Fibroblast of skin of left quadriceps (primary cell): ENCODE measurements around the gene AQP6.
A peak's percentile ranks its signal among the peaks of the same experiment; 100 is the strongest.

ENCODE experiments used
- DNase-seq, 2 experiments: peaks; one replicate each; pipeline ENCODE4 v3.0.0-alpha.2; 2013; ENCODE audit warnings: low read depth in 2 of 2

AQP6 gene

GRCh38 chr12:49942921-49943624, 29.7 kb upstream of the AQP6 start:
- DNase-seq, result no peak

DNA sequence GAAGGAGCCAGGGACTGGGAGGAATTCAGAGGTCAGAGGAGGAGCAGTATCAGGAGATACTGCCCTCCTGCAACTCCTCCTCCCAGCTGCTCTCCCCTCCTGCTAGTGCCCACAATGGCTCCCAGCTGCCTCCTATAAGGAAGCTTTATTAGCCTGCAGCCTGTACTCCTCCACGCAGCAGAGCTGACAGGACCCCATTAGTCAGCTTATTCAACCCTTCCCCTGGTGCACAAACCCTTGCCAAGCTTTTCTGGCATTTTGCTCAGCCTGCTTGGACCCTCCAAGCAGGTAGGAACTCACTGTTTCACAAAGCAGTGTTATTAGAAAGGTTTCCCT, 29.2 kb upstream of the AQP6 start:
- no peak for DNase-seq

GRCh38 chr12:49944046-49944445, 28.7 kb upstream of the AQP6 start:
- DNase-seq, result no peak

- no peak for DNase-seq
Observed at GRCh38 chr12:49944718-49945117, 28.0 kb upstream of the AQP6 start.

- peak; percentile 43 to 45 for DNase-seq
Observed at GRCh38 chr12:49945394-49946080, 27.2 kb upstream of the AQP6 start.

- DNase-seq, result no peak
Observed at GRCh38 chr12:49946086-49946485, 26.7 kb upstream of the AQP6 start.

- DNase-seq, result no peak
Observed at GRCh38 chr12:49946497-49946896, 26.2 kb upstream of the AQP6 start.

GRCh38 chr12:49947593-49948226, 25.0 kb upstream of the AQP6 start:
- no peak for DNase-seq

DNA sequence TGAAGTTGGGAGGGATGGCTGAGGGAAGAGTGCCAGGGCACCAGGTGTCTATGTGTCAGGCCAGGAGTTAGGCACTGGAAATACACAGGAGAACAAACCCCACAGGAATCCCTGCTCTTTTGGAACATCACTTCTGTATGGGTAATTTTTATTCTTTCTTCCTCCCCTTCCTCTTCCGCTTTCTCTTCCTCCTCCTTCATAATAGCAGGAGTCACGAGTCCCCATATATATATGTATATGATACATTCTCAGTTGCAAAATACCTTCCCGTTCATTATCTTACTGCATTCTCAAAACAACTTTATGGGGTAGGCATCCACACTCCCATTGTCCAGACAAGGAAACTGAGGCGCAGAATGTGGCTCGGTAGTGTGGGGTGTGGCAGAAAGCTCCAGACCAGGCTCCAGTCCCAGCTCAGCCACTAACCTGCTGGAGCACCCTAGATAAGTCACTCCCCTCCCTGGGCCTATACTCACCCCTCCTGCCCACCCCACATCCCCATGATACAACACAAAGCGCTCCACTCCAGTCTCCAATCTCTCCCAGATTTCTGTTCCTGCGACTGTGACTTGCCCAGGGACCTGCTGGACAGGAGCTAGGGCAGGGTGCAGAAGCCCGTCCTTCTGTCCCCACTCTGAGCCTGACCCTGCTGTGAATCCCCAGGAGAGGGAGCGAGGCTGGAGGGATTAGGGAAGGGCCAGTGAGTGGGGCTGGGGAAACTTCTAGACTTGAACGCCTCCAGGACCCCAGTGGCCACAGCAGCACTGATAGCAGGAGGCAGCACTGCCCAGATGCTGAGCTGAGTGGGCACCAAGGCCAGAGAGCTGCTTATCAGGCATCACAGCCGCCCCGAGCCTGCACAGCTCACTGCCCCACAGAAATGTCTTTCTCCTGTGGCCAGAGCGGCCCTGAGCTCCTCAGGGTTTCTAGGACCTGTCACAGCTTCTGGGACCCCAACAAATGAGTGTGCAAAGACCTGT, 23.6 kb upstream of the AQP6 start:
- no peak for DNase-seq

- DNase-seq, result no peak
Observed at GRCh38 chr12:49949866-49950265, 22.9 kb upstream of the AQP6 start.

GRCh38 chr12:49950273-49951251, 22.2 kb upstream of the AQP6 start, which contains the start of gene AQP2:
Gene AQP2 (plus strand): TSS chr12:49950737. CDS start chr12:49950831, 94 bp downstream.
- DNase-seq, result no peak

DNA sequence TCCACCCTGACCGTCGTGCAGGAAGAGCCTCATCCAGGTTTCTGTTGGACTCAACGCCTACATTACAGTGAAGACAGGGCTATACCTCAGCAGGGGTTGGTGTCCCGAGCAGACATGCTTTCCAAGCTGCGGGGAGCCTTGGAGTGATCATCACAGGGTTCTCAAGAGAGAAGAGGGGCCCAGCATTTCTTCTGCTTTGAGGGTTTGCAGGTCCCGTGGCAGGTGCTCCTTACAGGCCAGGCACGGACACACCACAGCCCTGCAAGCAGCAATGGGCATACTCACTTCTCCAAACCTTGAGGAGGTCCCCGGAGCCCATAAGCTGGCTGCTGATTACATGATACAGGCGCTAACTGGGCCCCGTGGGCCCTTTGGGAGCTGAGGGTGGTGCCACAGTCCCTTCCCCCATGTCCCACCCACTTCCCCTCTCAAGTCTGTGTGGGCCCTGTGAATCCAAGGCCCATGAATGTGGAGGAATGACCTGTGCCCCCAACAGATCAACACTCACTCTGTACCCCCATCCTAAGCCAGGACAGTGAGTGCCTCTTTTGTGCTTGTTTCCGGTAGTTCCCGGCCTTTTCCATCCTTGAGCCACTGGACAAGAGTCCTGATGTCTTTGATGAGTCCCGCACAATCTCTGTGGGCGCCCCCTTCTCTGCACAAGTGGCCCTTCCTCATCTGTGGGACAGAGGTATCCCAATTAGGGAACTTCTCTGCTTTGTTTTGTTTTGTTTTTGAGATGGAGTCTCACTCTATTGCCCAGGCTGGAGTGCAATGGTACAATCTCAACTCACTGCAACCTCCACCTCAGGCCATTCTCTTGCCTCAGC, 21.1 kb upstream of the AQP6 start:
- no peak for DNase-seq

- DNase-seq, result no peak
Observed at GRCh38 chr12:49952391-49953055, 20.2 kb upstream of the AQP6 start.

GRCh38 chr12:49953151-49953550, 19.6 kb upstream of the AQP6 start:
- no peak for DNase-seq

- no peak for DNase-seq
Observed at GRCh38 chr12:49953961-49954846, 18.5 kb upstream of the AQP6 start.

DNA sequence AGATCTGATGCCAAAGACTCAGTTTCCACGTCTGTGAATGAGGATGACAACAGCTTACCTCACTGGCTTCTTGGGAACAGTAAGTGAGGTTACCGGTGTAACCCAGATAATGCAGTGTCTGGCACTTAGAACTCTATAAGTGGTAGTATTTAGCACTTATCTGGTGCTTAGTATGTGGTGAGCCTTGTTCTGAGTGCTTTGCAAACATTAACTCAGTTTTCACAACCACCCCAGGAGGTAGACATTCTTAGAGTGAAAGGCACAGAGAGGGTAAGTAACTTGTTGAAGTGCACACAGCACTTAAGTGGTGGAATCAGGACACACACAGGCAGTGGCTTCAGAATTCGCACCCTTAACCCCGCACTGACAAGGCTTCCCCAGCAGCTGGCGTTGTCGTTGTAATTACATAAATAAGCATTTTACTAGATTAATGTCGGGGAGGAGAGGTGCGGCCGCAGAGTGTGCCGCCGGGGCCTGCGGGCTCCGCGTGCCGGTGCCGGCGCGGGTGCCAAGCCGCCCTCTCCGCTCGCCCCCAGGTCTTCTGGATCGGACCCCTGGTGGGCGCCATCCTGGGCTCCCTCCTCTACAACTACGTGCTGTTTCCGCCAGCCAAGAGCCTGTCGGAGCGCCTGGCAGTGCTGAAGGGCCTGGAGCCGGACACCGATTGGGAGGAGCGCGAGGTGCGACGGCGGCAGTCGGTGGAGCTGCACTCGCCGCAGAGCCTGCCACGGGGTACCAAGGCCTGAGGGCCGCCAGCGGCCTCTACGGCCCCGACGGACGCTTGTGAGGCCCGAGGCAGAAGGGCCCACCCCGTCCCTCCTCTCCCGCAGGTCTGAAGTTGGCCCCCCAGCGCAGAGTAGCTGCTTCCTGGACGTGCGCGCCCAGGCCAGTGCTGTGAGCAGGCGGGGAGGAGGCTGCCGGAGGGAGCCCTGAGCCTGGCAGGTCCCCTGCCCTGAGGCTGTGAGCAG, 17.6 kb upstream of the AQP6 start:
- no peak for DNase-seq
